ENCODE results near the gene TMEM176A.

DNA sequence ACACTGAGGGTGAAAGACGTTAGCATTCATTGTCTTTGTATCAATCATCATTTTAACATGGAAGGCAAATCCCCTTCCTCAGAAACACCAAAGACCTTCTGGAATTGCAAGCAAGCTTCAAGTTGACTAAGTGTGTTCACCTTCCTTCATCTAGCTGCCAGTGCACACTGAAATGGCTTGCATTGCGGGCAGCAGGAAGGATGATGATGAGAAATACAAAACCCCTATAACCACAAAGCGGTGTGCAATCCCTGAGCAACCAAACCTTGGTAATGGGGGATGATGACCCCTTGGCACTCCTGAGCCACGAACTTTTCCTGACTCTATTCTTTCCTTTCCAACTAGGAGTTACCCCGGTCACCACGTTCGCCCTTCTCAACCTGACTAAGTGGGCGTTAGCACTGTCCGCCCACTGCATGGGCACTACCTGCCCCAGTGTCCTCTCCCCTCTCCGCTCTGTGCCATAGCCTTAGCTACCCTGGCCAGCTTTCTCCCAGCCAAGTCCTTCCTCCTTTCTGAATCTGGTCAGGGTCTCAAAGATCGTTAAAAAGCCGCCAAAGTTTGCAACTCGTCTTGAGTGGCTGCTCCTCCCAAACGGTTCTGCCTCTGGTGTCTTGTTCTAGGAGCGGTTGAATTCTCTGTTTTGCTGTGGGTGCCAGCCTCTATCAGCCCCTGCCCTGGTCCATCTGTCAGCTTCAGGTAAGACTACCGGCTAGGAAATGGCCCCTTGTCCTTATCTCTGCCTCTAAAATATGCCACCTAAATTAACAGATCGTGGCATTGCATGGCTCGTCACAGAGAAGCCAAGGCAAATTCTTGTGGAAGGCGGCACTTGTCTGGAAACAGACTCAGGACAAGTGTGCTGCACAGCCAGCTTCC is 51.2 kb downstream of the TMEM176A start:
- TF ChIP-seq POLR2A (IDR thresholded peaks at IDR 0.05) (no peak), POLR2AphosphoS5 (IDR thresholded peaks at IDR 0.05) (no peak)
- TF ChIP-seq, protein P1, sequence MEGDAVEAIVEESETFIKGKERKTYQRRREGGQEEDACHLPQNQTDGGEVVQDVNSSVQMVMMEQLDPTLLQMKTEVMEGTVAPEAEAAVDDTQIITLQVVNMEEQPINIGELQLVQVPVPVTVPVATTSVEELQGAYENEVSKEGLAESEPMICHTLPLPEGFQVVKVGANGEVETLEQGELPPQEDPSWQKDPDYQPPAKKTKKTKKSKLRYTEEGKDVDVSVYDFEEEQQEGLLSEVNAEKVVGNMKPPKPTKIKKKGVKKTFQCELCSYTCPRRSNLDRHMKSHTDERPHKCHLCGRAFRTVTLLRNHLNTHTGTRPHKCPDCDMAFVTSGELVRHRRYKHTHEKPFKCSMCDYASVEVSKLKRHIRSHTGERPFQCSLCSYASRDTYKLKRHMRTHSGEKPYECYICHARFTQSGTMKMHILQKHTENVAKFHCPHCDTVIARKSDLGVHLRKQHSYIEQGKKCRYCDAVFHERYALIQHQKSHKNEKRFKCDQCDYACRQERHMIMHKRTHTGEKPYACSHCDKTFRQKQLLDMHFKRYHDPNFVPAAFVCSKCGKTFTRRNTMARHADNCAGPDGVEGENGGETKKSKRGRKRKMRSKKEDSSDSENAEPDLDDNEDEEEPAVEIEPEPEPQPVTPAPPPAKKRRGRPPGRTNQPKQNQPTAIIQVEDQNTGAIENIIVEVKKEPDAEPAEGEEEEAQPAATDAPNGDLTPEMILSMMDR (IDR thresholded peaks at IDR 0.05 in 8 of 11, conservative IDR thresholded peaks at IDR 0.05 in 3 of 11): no peak
